Measurements from ENCODE around the gene NADSYN1.
"Not testable (repeated sequence)": the region's sequence is repeated elsewhere in the genome, so short reads cannot be mapped to it uniquely, and the experiment has no call there.

Gene NADSYN1

DNA sequence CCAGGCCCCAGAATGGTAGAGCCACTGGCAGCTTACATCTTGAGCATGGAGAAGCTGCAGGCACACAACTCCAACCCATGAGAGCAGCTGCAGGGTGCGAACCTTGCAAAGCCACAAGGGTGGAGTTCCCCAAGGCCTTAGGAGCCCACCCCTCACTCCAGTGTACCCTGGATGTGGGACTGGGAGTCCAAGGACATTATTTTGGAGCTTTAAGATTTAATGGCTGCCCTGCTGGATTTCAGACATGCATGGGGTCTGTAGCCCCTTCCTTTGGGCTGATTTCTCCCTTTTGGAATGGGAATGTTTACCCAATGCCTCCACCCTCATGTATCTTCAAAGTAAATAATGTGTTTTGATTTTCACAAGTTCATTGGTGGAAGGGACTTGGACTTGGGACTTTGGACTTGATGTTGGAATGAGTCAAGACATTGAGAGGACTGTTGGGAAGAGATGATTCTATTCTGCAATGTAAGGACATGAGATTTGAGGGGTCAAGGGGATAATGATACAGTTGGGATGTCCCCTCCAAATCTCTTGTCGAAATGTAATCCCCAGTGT is 73.0 kb downstream of the NADSYN1 start:
- in situ Hi-C loops (cut with MboI; ENCODE audit: low sequenced_read_pairs, unreplicated experiment), result no loop called here

DNA sequence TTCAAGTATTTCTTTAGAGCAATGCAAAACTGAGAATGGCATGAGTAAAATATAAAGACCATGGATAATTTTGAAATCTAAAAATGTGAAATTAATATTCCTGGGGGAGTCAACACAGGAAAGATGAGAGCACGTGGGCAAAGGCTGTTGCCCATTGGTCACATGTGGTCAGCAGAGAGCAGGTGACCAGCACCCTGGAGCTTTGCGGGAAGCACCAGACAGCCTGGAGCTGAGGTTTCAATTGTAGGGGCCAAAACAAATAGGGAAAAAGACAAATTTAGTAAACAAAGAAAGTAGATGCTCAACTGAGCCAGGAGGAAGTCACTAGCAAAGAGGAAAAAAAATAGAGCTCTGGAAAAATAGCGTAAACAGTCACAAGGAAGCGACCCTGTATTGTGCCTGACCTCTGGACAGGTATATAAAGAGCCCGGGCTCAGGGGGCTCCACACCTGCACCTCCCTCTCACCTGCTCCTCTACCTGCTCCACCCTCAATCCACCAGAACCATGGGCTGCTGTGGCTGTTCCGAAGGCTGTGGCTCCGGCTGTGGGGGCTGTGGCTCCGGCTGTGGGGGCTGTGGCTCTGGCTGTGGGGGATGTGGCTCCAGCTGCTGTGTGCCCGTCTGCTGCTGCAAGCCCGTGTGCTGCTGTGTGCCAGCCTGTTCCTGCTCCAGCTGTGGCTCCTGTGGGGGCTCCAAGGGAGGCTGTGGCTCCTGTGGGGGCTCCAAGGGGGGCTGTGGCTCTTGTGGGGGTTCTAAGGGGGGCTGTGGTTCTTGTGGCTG is 74.0 kb downstream of the NADSYN1 start, which contains the start of gene KRTAP5-7:
KRTAP5-7 (plus strand) TSS at position 472 of the 780 bp plus-strand sequence; CDS start at position 506, 34 bp downstream.
- in situ Hi-C loops (cut with MboI; ENCODE audit: low sequenced_read_pairs, unreplicated experiment); DNase-seq (ENCODE audit: low spot score): not testable (repeated sequence)

More for the DNA sequence above, 73.0 kb downstream of the NADSYN1 start:
- DNase-seq (ENCODE audit: low spot score), result no peak
- TF ChIP-seq, protein P1, sequence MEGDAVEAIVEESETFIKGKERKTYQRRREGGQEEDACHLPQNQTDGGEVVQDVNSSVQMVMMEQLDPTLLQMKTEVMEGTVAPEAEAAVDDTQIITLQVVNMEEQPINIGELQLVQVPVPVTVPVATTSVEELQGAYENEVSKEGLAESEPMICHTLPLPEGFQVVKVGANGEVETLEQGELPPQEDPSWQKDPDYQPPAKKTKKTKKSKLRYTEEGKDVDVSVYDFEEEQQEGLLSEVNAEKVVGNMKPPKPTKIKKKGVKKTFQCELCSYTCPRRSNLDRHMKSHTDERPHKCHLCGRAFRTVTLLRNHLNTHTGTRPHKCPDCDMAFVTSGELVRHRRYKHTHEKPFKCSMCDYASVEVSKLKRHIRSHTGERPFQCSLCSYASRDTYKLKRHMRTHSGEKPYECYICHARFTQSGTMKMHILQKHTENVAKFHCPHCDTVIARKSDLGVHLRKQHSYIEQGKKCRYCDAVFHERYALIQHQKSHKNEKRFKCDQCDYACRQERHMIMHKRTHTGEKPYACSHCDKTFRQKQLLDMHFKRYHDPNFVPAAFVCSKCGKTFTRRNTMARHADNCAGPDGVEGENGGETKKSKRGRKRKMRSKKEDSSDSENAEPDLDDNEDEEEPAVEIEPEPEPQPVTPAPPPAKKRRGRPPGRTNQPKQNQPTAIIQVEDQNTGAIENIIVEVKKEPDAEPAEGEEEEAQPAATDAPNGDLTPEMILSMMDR (IDR thresholded peaks at IDR 0.05; ENCODE audit: borderline replicate concordance, control extremely low read depth, extremely low read depth, insufficient read depth, missing control alignments), result no peak

DNA sequence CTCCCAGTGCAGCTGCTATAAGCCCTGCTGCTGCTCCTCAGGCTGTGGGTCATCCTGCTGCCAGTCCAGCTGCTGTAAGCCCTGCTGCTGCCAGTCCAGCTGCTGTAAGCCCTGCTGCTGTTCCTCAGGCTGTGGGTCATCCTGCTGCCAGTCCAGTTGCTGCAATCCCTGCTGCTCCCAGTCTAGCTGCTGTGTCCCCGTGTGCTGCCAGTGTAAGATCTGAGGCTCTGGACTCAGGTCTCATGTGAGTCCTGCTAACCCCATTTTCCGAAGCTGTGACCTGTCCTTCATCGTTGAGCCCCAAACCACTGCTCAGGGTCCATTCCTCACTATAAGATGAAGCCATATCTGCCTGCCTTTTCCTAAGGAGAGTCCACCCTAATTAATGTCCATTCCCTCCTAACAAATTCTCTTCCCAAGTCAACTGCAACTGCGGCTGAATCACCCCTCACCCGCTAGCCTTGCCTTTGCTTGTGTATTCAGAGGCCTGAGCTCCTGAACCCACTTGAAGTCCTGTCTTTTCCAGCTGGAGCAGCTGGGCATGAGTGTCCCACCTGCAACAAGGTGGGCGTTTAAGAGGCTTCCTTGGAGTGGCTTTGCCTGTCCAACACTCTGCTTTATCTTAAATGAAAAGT is 74.7 kb downstream of the NADSYN1 start:
- TF ChIP-seq, protein P1 (IDR thresholded peaks at IDR 0.05; ENCODE audit: borderline replicate concordance, control extremely low read depth, extremely low read depth, insufficient read depth, missing control alignments), result no peak
- in situ Hi-C loops (cut with MboI; ENCODE audit: low sequenced_read_pairs, unreplicated experiment), result no loop called here
- DNase-seq (ENCODE audit: low spot score), result no peak

DNA sequence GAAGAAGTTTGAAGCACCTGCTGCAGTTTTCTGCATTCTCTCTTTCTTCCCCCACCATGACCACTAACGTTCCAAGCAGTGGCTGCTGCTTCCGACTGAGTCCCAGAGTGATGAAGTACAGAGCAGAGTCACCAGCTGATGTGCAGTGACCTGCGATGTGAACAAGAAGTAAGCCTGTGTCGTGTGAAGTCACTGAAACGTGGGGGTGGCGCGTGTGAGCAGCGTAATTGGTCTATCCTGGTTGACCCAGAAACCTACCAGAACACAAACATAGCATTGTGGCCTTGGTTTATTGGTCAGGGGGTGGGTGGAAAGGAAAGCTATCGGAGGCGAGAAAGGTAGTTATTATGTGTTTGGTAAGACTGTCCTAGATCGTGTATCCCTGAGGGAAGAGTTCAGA is 77.6 kb downstream of the NADSYN1 start:
- TF ChIP-seq, protein P1 (IDR thresholded peaks at IDR 0.05; ENCODE audit: borderline replicate concordance, control extremely low read depth, extremely low read depth, insufficient read depth, missing control alignments), result no peak
- in situ Hi-C loops (cut with MboI; ENCODE audit: low sequenced_read_pairs, unreplicated experiment), result no loop called here

DNA sequence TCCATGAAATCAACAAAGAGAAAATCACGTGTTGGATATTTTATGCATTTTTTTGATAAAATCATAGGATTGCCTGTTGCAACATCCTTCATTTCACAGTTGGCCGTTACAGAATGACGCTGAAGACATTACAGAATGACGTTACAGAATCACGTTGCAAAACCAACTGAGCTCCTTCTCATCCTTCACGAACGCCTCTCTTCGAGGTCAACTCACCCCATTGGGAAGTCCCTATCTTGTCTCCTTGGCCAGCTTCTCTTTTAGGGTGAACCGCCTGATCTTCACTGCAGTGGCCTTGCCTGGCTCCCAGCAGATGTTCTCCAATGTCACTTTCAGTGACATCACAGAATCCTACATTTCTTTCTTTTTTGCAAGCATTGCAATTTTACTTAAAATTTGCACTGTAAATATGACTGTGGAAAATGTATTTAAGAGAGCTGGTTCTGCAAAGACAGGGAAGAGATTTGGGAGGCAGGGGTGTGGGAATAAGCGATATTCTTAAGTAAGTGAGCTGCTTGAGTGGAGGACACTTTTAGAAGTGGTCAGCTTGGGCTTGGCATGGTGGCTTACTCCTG is 79.1 kb downstream of the NADSYN1 start:
- in situ Hi-C loops (cut with MboI; ENCODE audit: low sequenced_read_pairs, unreplicated experiment), result no loop called here
- no peak for DNase-seq (ENCODE audit: low spot score)
- TF ChIP-seq, protein P1 (IDR thresholded peaks at IDR 0.05; ENCODE audit: borderline replicate concordance, control extremely low read depth, extremely low read depth, insufficient read depth, missing control alignments), result no peak

More for the DNA sequence above, 77.6 kb downstream of the NADSYN1 start:
- DNase-seq (ENCODE audit: low spot score), result no peak

DNA sequence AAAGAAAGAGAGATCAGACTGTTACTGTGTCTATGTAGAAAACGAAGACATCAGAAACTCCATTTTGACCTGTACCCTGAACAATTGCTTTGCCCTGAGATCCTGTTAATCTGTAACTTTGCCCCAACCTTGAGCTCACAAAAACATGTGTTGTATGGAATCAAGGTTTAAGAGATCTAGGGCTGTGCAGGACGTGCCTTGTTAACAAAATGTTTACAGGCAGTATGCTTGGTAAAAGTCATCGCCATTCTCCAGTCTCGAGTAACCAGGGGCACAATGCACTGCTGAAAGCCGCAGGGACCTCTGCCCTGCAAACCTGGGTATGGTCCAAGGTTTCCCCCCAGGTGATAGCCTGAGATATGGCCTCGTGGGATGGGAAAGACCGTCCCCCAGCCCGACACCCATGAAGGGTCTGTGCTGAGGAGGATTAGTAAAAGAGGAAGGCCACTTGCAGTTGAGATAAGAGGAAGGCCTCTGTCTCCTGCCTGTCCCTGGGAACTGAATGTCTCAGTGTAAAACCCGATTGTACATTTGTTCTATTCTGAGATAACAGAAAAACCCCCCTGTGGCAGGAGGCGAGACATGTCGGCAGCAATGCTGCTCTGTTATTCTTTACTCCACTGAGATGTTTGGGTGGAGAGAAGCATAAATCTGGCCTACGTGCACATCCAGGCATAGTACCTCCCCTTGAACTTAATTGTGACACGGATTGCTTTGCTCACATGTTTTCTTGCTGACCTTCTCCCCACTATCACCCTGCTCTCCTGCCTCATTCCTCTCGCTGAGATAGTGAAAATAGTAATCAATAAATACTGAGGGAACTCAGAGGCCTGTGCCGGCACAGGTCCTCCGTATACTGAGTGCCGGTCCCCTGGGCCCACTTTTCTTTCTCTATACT is 82.0 kb downstream of the NADSYN1 start:
- in situ Hi-C loops (cut with MboI; ENCODE audit: low sequenced_read_pairs, unreplicated experiment); DNase-seq (ENCODE audit: low spot score): not testable (repeated sequence)

DNA sequence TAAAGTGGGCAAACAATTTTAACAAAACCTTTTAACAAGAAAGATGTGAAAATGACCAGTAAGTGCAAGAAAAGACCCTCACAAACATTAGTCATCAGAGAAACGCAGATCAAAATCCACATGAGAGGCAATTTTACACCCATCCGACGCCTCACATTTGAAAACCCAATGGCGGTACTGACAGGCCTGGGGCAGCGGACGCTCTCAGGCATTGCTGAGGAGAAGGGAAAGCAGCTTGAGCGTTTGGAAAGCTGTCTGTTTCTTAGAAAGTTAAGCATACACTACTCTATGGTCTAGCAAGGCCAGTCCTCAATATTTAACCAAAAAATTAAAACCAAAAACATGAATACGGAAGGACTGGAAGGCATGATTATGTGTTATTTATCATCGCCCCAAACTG is 82.8 kb downstream of the NADSYN1 start:
- DNase-seq (ENCODE audit: low spot score), result no peak
- in situ Hi-C loops (cut with MboI; ENCODE audit: low sequenced_read_pairs, unreplicated experiment), result no loop called here
- TF ChIP-seq, protein P1 (IDR thresholded peaks at IDR 0.05; ENCODE audit: borderline replicate concordance, control extremely low read depth, extremely low read depth, insufficient read depth, missing control alignments), result no peak
